Activated B cell treated with CpG ODN at 0.5 μM for 24 hours (primary cell): Measurements from ENCODE around the gene TAS2R13. TPM values are rescaled to one million over a fixed set of nuclear protein-coding genes. Genes with fewer than 3 reads are reported as not detected.

ENCODE experiments used
- ATAC-seq: fragments of 200-7000 bp; cut with Tn5 transposase; one replicate; pipeline ENCODE4 v1.10.0; 2021; ENCODE audit warnings: low read depth, mild to moderate bottlenecking, moderate library complexity
- CTCF ChIA-PET: fragments of 350-600 bp; sonication (Branson Sonifier 250); formaldehyde crosslinking; loops from one replicate; lab custom pipeline; 2021; ENCODE audit warnings: antibody characterized with exemption; lab: Charles Lee
- POLR2A ChIA-PET: fragments of 350-600 bp; sonication (Branson Sonifier 250); formaldehyde crosslinking; loops from one replicate; lab custom pipeline; 2021; ENCODE audit warnings: antibody characterized with exemption; lab: Charles Lee
- DNase-seq: peaks from one replicate; pipeline ENCODE4 v3.0.0; 2022
- H3K27ac Mint-ChIP-seq: one replicate; pipeline ENCODE4 v1.8.0; 2020; ENCODE audit warnings: mixed read lengths
- H3K27me3 Mint-ChIP-seq: one replicate; pipeline ENCODE4 v1.8.0; 2021; ENCODE audit warnings: mixed read lengths
- H3K36me3 Mint-ChIP-seq: one replicate; pipeline ENCODE4 v1.8.0; 2021; ENCODE audit warnings: low read depth, mixed read lengths
- H3K4me1 Mint-ChIP-seq: one replicate; pipeline ENCODE4 v1.8.0; 2021; ENCODE audit warnings: mixed read lengths
- H3K4me3 Mint-ChIP-seq: one replicate; pipeline ENCODE4 v1.8.0; 2020; ENCODE audit warnings: mild to moderate bottlenecking, mixed read lengths
- H3K9me3 Mint-ChIP-seq: one replicate; pipeline ENCODE4 v1.8.0; 2020; ENCODE audit warnings: mixed read lengths
- intact Hi-C: fragments of 100-400 bp; cut with micrococcal nuclease; formaldehyde crosslinking; loops from one replicate; pipeline ENCODE4 v1.15.1; 2024
- total RNA-seq: library from RNA; stranded (reverse); gene quantifications from 2 replicates; pipeline ENCODE4 v1.2.3, GENCODE V29; 2022
- TF ChIP-seq, protein P1 (sequence below): fragments of 200-600 bp; IDR thresholded peaks from one replicate; pipeline ENCODE4 v1.8.0; 2022; ENCODE audit warnings: antibody characterized with exemption, mild to moderate bottlenecking

Gene TAS2R13, protein sequence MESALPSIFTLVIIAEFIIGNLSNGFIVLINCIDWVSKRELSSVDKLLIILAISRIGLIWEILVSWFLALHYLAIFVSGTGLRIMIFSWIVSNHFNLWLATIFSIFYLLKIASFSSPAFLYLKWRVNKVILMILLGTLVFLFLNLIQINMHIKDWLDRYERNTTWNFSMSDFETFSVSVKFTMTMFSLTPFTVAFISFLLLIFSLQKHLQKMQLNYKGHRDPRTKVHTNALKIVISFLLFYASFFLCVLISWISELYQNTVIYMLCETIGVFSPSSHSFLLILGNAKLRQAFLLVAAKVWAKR
- 1.00 and 1.4 TPM in 2 replicates for total RNA-seq

- DNase-seq = no peak
- TF ChIP-seq, protein P1, sequence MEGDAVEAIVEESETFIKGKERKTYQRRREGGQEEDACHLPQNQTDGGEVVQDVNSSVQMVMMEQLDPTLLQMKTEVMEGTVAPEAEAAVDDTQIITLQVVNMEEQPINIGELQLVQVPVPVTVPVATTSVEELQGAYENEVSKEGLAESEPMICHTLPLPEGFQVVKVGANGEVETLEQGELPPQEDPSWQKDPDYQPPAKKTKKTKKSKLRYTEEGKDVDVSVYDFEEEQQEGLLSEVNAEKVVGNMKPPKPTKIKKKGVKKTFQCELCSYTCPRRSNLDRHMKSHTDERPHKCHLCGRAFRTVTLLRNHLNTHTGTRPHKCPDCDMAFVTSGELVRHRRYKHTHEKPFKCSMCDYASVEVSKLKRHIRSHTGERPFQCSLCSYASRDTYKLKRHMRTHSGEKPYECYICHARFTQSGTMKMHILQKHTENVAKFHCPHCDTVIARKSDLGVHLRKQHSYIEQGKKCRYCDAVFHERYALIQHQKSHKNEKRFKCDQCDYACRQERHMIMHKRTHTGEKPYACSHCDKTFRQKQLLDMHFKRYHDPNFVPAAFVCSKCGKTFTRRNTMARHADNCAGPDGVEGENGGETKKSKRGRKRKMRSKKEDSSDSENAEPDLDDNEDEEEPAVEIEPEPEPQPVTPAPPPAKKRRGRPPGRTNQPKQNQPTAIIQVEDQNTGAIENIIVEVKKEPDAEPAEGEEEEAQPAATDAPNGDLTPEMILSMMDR = no peak
- intact Hi-C loops = no loop called here
- Mint-ChIP-seq H3K27me3 (no peaks in the 10 kb centered on the region), H3K27ac (no peak within 1 kb of the TSS), H3K4me1 (no peaks in the 10 kb centered on the region), H3K4me3 (no peak within 1 kb of the TSS), H3K36me3 (peaks cover 16% of the 10 kb centered on the region), H3K9me3 (peaks cover 10% of the 10 kb centered on the region)
- POLR2A ChIA-PET = no interaction called here
- CTCF ChIA-PET = no interaction called here
- no peak for ATAC-seq
Measured at GRCh38 chr12:10909462-10909861, at the start of gene TAS2R13. TSS of gene TAS2R13 (minus strand) at chr12:10909562. CDS start at chr12:10909298, 264 bp downstream.

DNA sequence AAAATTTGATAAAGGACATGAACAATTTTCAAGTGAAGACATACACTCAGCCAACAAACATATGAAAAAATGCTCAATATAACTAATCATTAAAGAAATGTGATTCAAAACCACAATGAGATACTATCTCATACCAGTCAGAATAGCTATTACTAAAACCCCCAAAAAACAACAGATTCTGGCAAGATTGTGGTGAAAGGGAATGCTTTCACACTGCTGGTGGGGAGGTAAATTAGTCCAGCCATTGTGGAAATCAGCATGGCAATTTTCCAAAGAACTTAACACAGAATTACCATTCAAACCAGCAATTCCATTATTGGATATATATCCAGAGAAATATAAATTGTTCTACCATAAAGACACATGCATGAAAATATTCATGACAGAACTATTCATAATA is 48.4 kb upstream of the TAS2R13 start:
- H3K4me1 Mint-ChIP-seq = peaks cover 12% of the 10 kb centered on the region
- ChIA-PET POLR2A (no interaction called here), CTCF (no interaction called here)
- no peak overlapping the region for H3K27ac Mint-ChIP-seq
- intact Hi-C loops = no loop called here
- ATAC-seq (no peak), DNase-seq (no peak)
- no peaks in the 10 kb centered on the region for H3K27me3 Mint-ChIP-seq
- H3K9me3 Mint-ChIP-seq = peaks cover 10% of the 10 kb centered on the region
- TF ChIP-seq, protein P1 = no peak
- peaks cover 9% of the 10 kb centered on the region for H3K36me3 Mint-ChIP-seq
- no peak overlapping the region for H3K4me3 Mint-ChIP-seq

DNA sequence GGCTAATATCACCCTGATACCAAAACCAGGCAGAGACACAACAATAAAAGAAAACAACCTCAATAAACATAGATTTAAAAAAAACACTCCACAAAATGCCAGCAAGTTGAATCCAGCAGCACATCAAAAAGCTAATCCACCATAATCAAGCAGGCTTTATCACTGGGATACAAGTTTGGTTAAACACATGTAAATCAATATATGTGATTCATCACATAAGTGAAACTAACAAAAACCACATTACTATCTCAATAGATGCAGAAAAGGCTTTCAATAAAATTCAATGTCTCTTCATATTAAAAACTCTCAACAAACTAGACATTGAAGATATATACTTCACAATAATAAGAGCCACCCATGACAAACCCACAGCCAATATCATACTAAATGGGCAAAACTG is 46.7 kb upstream of the TAS2R13 start:
- H3K27me3 Mint-ChIP-seq = no peaks in the 10 kb centered on the region
- POLR2A ChIA-PET = no interaction called here
- H3K36me3 Mint-ChIP-seq = peaks cover 10% of the 10 kb centered on the region
- H3K4me3 Mint-ChIP-seq = no peak overlapping the region
- CTCF ChIA-PET = no interaction called here
- H3K9me3 Mint-ChIP-seq = peaks cover 11% of the 10 kb centered on the region
- TF ChIP-seq, protein P1 = no peak
- ATAC-seq (no peak), DNase-seq (no peak)
- H3K27ac Mint-ChIP-seq = no peak overlapping the region
- peaks cover 7% of the 10 kb centered on the region for H3K4me1 Mint-ChIP-seq
- intact Hi-C loops = no loop called here

DNA sequence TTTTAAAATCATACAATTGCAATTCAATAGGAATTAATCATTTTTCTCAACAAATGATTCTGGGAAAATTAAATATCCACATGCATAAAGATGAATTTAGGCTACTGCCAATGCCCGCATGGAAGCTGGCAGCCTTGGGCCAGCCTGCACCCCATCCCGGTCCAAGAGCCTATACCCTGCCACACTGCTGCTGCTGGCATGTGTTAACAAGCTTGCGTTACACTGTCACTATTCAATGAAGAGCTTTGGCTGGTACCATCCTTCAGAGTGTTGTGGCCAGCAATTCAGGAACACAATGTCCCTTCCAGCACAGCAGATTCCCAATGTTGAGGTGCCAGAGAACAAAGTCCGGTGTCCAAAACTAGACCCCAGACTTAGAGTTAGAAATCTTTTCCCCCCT is 43.3 kb upstream of the TAS2R13 start:
- H3K36me3 Mint-ChIP-seq = peaks cover 21% of the 10 kb centered on the region

GRCh38 chr12:10943167-10943566 is 33.8 kb upstream of the TAS2R13 start:
- POLR2A ChIA-PET = no interaction called here
- Mint-ChIP-seq H3K36me3 (peaks cover 13% of the 10 kb centered on the region), H3K4me3 (no peak overlapping the region), H3K27ac (no peak overlapping the region), H3K4me1 (no peaks in the 10 kb centered on the region), H3K27me3 (no peaks in the 10 kb centered on the region), H3K9me3 (peaks cover 5% of the 10 kb centered on the region)
- intact Hi-C loops = no loop called here
- ATAC-seq (no peak), DNase-seq (no peak)
- TF ChIP-seq, protein P1 = no peak
- CTCF ChIA-PET = no interaction called here

More for the DNA sequence above, 43.3 kb upstream of the TAS2R13 start:
- Mint-ChIP-seq H3K27me3 (no peaks in the 10 kb centered on the region), H3K4me3 (no peak overlapping the region), H3K9me3 (peaks cover 17% of the 10 kb centered on the region), H3K4me1 (no peaks in the 10 kb centered on the region), H3K27ac (no peak overlapping the region)
- POLR2A ChIA-PET = no interaction called here
- TF ChIP-seq, protein P1 = no peak
- DNase-seq (no peak), ATAC-seq (no peak)
- CTCF ChIA-PET = no interaction called here
- intact Hi-C loops = no loop called here
